H9 (cell line): ENCODE results near the gene AKAP1. TPM values are rescaled to one million over a fixed set of nuclear protein-coding genes. Genes with fewer than 3 reads are reported as not detected.

Experiments
- DNase-seq: peaks from one replicate; pipeline ENCODE4 v3.0.0-alpha.2; 2017
- H2AFZ ChIP-seq: one replicate; pipeline ENCODE4 v1.6.1; 2013; ENCODE audit warnings: mild to moderate bottlenecking, low read length, control low read depth, moderate library complexity
- H2AK5ac ChIP-seq: 2 replicates; pipeline ENCODE4 v1.6.1; 2013; ENCODE audit warnings: low read length, control low read depth, mixed read lengths; ENCODE audit not compliant: insufficient read length
- H2BK120ac ChIP-seq: one replicate; pipeline ENCODE4 v1.6.1; 2013; ENCODE audit warnings: low read depth, mild to moderate bottlenecking, low read length, control low read depth, inconsistent platforms; ENCODE audit not compliant: poor library complexity, severe bottlenecking
- H2BK12ac ChIP-seq: 2 replicates; pipeline ENCODE4 v1.6.1; 2013; ENCODE audit warnings: low read length, control low read depth, mixed read lengths, low read depth; ENCODE audit not compliant: insufficient read length
- H2BK15ac ChIP-seq: 2 replicates; pipeline ENCODE4 v1.6.1; 2013; ENCODE audit warnings: low read depth, low read length, control low read depth
- H2BK20ac ChIP-seq: one replicate; pipeline ENCODE4 v1.6.1; 2013; ENCODE audit warnings: low read depth, mild to moderate bottlenecking, low read length, control low read depth, inconsistent platforms; ENCODE audit not compliant: poor library complexity, severe bottlenecking
- H2BK5ac ChIP-seq: 2 replicates; pipeline ENCODE4 v1.6.1; 2013; ENCODE audit warnings: low read length, control low read depth, mixed read lengths; ENCODE audit not compliant: insufficient read length
- H3K14ac ChIP-seq: 2 replicates; pipeline ENCODE4 v1.6.1; 2013; ENCODE audit warnings: low read length, control low read depth; ENCODE audit not compliant: insufficient read depth
- H3K18ac ChIP-seq: 2 replicates; pipeline ENCODE4 v1.6.1; 2013; ENCODE audit warnings: low read depth, mild to moderate bottlenecking, mixed read lengths, low read length, control low read depth; ENCODE audit not compliant: insufficient read length
- H3K23ac ChIP-seq: 2 replicates; pipeline ENCODE4 v1.6.1; 2013; ENCODE audit warnings: low read length, control low read depth, mixed read lengths, low read depth; ENCODE audit not compliant: insufficient read length
- H3K23me2 ChIP-seq: 2 replicates; pipeline ENCODE4 v1.6.1; 2013; ENCODE audit warnings: low read depth, mild to moderate bottlenecking, mixed read lengths, low read length, control low read depth; ENCODE audit not compliant: insufficient read length, poor library complexity, severe bottlenecking
- H3K27ac ChIP-seq: 2 replicates; pipeline ENCODE4 v1.5.1; 2013; ENCODE audit warnings: low read length, control low read depth, mixed read lengths, low read depth; ENCODE audit not compliant: insufficient read length
- H3K27me3 ChIP-seq: 2 replicates; pipeline ENCODE4 v1.6.1; 2013; ENCODE audit warnings: low read length, control low read depth, inconsistent platforms; ENCODE audit not compliant: insufficient read depth
- H3K4ac ChIP-seq: 2 replicates; pipeline ENCODE4 v1.6.1; 2013; ENCODE audit warnings: low read depth, mild to moderate bottlenecking, control low read depth, inconsistent platforms, low read length, moderate library complexity
- H3K4me1 ChIP-seq: 2 replicates; pipeline ENCODE4 v1.6.1; 2013; ENCODE audit warnings: low read length, control low read depth, inconsistent platforms; ENCODE audit not compliant: insufficient read depth
- H3K4me2 ChIP-seq: 2 replicates; pipeline ENCODE4 v1.6.1; 2013; ENCODE audit warnings: low read length, control low read depth, mixed read lengths; ENCODE audit not compliant: insufficient read length, insufficient read depth
- H3K56ac ChIP-seq: 2 replicates; pipeline ENCODE4 v1.6.1; 2013; ENCODE audit warnings: low read depth, mild to moderate bottlenecking, mixed read lengths, low read length, control low read depth; ENCODE audit not compliant: insufficient read length
- H3K79me1 ChIP-seq: 2 replicates; pipeline ENCODE4 v1.6.1; 2013; ENCODE audit warnings: low read depth, mild to moderate bottlenecking, moderate library complexity, low read length, control low read depth, inconsistent platforms; ENCODE audit not compliant: insufficient read depth, poor library complexity, severe bottlenecking
- H3K79me2 ChIP-seq: 2 replicates; pipeline ENCODE4 v1.6.1; 2013; ENCODE audit warnings: low read length, control low read depth, inconsistent platforms; ENCODE audit not compliant: insufficient read depth
- H3K9ac ChIP-seq: 2 replicates; pipeline ENCODE4 v1.6.1; 2013; ENCODE audit warnings: low read length, control low read depth, mixed read lengths; ENCODE audit not compliant: insufficient read length; ENCODE audit errors: extremely low read depth
- H3K9me3 ChIP-seq: one replicate; pipeline ENCODE4 v1.6.1; 2013; ENCODE audit warnings: low read depth, low read length, inconsistent platforms; ENCODE audit not compliant: control insufficient read depth
- H3T11ph ChIP-seq: one replicate; pipeline ENCODE4 v1.6.1; 2013; ENCODE audit warnings: mild to moderate bottlenecking, low read length, control low read depth, inconsistent platforms
- H4K20me1 ChIP-seq: one replicate; pipeline ENCODE4 v1.6.1; 2013; ENCODE audit not compliant: control insufficient read depth, insufficient read length, insufficient read depth
- H4K5ac ChIP-seq: 2 replicates; pipeline ENCODE4 v1.6.1; 2013; ENCODE audit warnings: low read depth, mild to moderate bottlenecking, mixed read lengths, low read length, control low read depth; ENCODE audit not compliant: insufficient read length
- H4K8ac ChIP-seq: replicated peaks from 2 replicates; pipeline ENCODE4 v1.6.1; 2013; ENCODE audit warnings: low read length, control low read depth, mixed read lengths, low read depth; ENCODE audit not compliant: insufficient read length
- H4K91ac ChIP-seq: 2 replicates; pipeline ENCODE4 v1.6.1; 2013; ENCODE audit warnings: low read depth, mild to moderate bottlenecking, moderate library complexity, mixed read lengths, low read length, control low read depth; ENCODE audit not compliant: insufficient read length
- H3K27ac Mint-ChIP-seq, 3 experiments: 2 replicates in 2 of 3; 3 replicates in 1 of 3; pipeline ENCODE4 v1.8.0; 2020 to 2021; ENCODE audit warnings: mixed read lengths in 3 of 3, mild to moderate bottlenecking in 1 of 3, moderate library complexity in 1 of 3
- H3K27me3 Mint-ChIP-seq: 2 replicates; pipeline ENCODE4 v1.8.0; 2021; ENCODE audit warnings: low read depth, mild to moderate bottlenecking, moderate library complexity, mixed read lengths
- H3K36me3 Mint-ChIP-seq, 3 experiments: 2 replicates in 2 of 3; 3 replicates in 1 of 3; pipeline ENCODE4 v1.8.0; 2020 to 2021; ENCODE audit warnings: low read depth in 3 of 3, mixed read lengths in 3 of 3; ENCODE audit not compliant: insufficient read depth in 1 of 3
- H3K4me1 Mint-ChIP-seq, 2 experiments: 2 replicates each; pipeline ENCODE4 v1.8.0; 2020; ENCODE audit warnings: mixed read lengths in 2 of 2
- H3K4me3 Mint-ChIP-seq, 2 experiments: 2 replicates in 1 of 2; 3 replicates in 1 of 2; pipeline ENCODE4 v1.8.0; 2020 to 2021; ENCODE audit warnings: mild to moderate bottlenecking in 2 of 2, mixed read lengths in 2 of 2, moderate library complexity in 1 of 2
- H3K9me3 Mint-ChIP-seq, 2 experiments: 2 replicates in 1 of 2; 3 replicates in 1 of 2; pipeline ENCODE4 v1.8.0; 2020; ENCODE audit warnings: mild to moderate bottlenecking in 2 of 2, mixed read lengths in 2 of 2, moderate library complexity in 1 of 2
- WGBS: extraction: QIAGEN DNeasy Blood & Tissue Kit; methylation state at CpG from one replicate; pipeline ENCODE4 v1.1.7; 2013; ENCODE audit warnings: missing lambda C conversion rate, low lambda C conversion rate, mixed read lengths; ENCODE audit not compliant: insufficient read length; ENCODE audit errors: extremely low coverage; 5-methylcytosine and 5-hydroxymethylcytosine counted together
- total RNA-seq: library from RNA; stranded (reverse); gene quantifications from 2 replicates; pipeline ENCODE4 v1.2.1, GENCODE V29; 2021
- TF ChIP-seq, protein P1 (sequence below): fragments of 200-600 bp; sonication (generic); conservative IDR thresholded peaks from 3 replicates; pipeline ENCODE4 v1.8.0; 2021; ENCODE audit warnings: antibody characterized with exemption, mild to moderate bottlenecking

The AKAP1 gene
- total RNA-seq, 1 experiment from 2014 or later, result 61.2 TPM

DNA sequence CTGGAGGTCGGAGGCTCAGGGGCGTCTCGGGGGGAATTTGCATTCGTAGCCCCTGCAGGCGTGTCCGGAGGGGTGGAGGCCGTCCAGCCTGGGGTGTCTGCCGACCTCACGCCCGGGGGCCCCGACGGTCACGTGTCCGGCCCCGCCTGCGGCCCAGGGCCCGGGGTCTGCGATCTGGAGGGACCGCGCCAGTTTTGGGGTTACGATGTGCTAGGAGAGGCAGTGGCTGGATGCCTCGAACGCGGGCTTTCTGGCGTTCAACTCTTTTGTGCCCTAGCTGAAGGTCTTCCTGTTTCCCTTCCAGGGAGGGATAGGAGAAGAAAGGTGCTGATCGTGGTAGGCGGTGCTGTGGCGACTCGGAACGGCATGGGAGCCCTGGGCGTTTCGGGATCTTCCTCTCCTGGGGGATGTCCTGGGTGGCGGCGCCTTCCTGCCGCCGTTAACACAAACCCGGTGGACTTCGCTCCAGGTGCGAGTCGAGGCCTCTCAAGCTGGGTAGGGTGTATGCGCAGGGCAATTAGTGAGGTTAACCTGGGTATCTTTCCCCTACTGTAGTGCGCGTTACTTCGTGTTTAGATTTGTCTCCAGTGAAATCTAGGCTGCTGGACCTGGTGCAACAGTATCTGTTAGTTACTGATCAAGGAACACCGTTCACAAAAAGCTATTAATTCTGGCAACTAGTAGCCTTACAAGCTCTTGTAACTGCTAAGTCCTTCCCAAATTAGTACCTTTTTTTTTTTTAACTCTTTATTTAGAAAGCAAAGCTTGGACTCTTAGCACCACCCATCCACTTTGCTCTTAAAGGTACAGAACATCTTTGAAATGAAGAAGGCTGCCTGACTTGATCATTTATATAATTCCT, 1.3 kb downstream of the AKAP1 start:
- H4K5ac ChIP-seq, result no peak overlapping the region
- no peak overlapping the region for H2BK5ac ChIP-seq
- peak overlapping the region; percentile 9; the same call in 1 of the 2 replicates for H3K14ac ChIP-seq
- WGBS, result no CpG with 5 or more reads among the region's 45 CpGs
- peak overlapping the region; percentile 84 to 88 for H3K4me3 Mint-ChIP-seq
- peak; percentile 60 for DNase-seq
- H3K4ac ChIP-seq, result no peak overlapping the region
- H3K4me1 ChIP-seq, result peaks cover 11% of the 10 kb centered on the region
- no peak overlapping the region for H4K91ac ChIP-seq
- no peaks in the 10 kb centered on the region for H3K9me3 ChIP-seq
- no peaks in the 10 kb centered on the region for H3K27me3 Mint-ChIP-seq
- H3K79me1 ChIP-seq, result peaks cover 6% of the 10 kb centered on the region
- H2BK120ac ChIP-seq, result no peak overlapping the region
- no peak overlapping the region for H4K8ac ChIP-seq
- no peak overlapping the region for H2AFZ ChIP-seq
- TF ChIP-seq, protein P1, sequence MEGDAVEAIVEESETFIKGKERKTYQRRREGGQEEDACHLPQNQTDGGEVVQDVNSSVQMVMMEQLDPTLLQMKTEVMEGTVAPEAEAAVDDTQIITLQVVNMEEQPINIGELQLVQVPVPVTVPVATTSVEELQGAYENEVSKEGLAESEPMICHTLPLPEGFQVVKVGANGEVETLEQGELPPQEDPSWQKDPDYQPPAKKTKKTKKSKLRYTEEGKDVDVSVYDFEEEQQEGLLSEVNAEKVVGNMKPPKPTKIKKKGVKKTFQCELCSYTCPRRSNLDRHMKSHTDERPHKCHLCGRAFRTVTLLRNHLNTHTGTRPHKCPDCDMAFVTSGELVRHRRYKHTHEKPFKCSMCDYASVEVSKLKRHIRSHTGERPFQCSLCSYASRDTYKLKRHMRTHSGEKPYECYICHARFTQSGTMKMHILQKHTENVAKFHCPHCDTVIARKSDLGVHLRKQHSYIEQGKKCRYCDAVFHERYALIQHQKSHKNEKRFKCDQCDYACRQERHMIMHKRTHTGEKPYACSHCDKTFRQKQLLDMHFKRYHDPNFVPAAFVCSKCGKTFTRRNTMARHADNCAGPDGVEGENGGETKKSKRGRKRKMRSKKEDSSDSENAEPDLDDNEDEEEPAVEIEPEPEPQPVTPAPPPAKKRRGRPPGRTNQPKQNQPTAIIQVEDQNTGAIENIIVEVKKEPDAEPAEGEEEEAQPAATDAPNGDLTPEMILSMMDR, result no peak
- no peak overlapping the region for H2AK5ac ChIP-seq
- H3K27ac Mint-ChIP-seq, result no peak overlapping the region
- peak overlapping the region; percentile 62 for H3K9ac ChIP-seq
- H3T11ph ChIP-seq, result no peak overlapping the region
- H3K23ac ChIP-seq, result no peak overlapping the region
- H2BK15ac ChIP-seq, result no peak overlapping the region
- no peak overlapping the region for H3K18ac ChIP-seq
- H3K4me2 ChIP-seq, result peak overlapping the region; percentile 95
- H3K36me3 Mint-ChIP-seq, result no peaks in the 10 kb centered on the region
- H3K79me2 ChIP-seq, result peaks cover 29% of the 10 kb centered on the region; the same call in 1 of the 2 replicates
- H4K20me1 ChIP-seq, result no peaks in the 10 kb centered on the region
- H3K23me2 ChIP-seq, result peaks cover 10% of the 10 kb centered on the region
- H3K56ac ChIP-seq, result no peak overlapping the region
- no peak overlapping the region for H2BK12ac ChIP-seq
- no peak overlapping the region for H2BK20ac ChIP-seq
- H3K27ac ChIP-seq, result no peak overlapping the region
- H3K9me3 Mint-ChIP-seq, result no peaks in the 10 kb centered on the region
- H3K4me1 Mint-ChIP-seq, result peaks cover 57 to 66% of the 10 kb centered on the region in 2 experiments
- H3K27me3 ChIP-seq, result no peaks in the 10 kb centered on the region
